ENCODE results near the gene FAT4.

FAT4 gene

DNA sequence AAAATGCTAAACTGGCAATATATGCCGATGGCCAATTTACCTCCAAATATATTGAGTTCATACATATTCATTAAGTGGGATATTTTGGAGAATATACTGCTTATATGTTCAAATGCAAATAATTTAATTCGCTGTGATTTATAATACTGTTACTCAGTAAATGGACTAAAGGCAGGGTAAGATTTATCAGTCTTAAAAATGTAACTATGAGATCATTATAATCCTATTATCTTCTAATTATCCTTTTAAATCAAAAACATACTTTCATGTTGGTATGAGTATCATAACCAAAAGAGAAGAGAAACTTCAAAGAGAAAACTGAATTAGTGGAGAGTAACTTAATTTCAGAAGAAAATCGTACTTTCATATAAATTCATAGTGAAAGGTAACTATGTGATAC, 44.6 kb downstream of the FAT4 start:
- Histone ChIP-seq H3K4me3 (ENCODE audit: low read length) (no peak overlapping the region), H3K36me3 (ENCODE audit: control insufficient read depth, insufficient read depth, low read length) (no peaks in the 10 kb centered on the region), H3K4me1 (ENCODE audit: control insufficient read depth, insufficient read depth, low read length) (no peaks in the 10 kb centered on the region), H3K9ac (ENCODE audit: low read length) (no peak overlapping the region), H3K27me3 (ENCODE audit: control insufficient read depth, insufficient read depth, low read length) (no peaks in the 10 kb centered on the region), H3K27ac (ENCODE audit: low read depth, low read length) (no peak overlapping the region)

DNA sequence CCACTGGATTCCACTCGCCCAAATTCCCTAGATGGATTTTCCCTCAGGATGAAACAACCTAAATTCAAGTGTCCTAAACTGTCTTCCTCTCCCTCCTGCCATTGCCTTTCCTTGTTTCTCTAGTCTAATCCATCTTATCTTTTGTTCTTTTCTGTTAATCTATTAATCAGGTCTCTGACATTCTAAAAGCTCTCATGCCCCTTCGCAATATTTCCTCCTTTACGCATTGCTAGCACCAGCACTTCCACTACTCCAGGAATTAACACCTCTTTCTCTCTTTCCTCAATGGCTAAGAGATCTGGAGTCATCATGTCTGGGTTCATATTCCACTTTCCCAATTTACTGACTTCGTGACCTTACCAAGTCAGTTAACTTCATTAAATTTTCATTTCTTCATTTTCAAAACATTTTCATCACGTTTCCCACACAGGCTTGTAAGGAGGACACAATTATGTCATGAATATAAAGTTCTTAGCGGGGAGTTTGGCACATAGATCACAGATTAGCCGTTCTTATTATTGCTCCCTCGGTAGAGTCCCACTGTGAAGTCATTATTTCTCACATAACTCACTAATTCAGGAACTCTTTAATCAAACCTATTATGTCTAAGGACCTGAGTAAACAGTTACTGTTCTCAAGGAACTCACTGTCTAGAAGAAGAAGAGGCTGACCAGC, 45.3 kb downstream of the FAT4 start:
- Histone ChIP-seq H3K9ac (ENCODE audit: low read length) (no peak overlapping the region), H3K36me3 (ENCODE audit: control insufficient read depth, insufficient read depth, low read length) (no peaks in the 10 kb centered on the region), H3K4me3 (ENCODE audit: low read length) (no peak overlapping the region), H3K27ac (ENCODE audit: low read depth, low read length) (peak overlapping the region; percentile 8), H3K27me3 (ENCODE audit: control insufficient read depth, insufficient read depth, low read length) (no peaks in the 10 kb centered on the region), H3K4me1 (ENCODE audit: control insufficient read depth, insufficient read depth, low read length) (no peaks in the 10 kb centered on the region)

- Histone ChIP-seq H3K27ac (ENCODE audit: low read depth, low read length) (no peak overlapping the region), H3K4me1 (ENCODE audit: control insufficient read depth, insufficient read depth, low read length) (no peaks in the 10 kb centered on the region), H3K36me3 (ENCODE audit: control insufficient read depth, insufficient read depth, low read length) (no peaks in the 10 kb centered on the region), H3K27me3 (ENCODE audit: control insufficient read depth, insufficient read depth, low read length) (no peaks in the 10 kb centered on the region), H3K4me3 (ENCODE audit: low read length) (no peak overlapping the region), H3K9ac (ENCODE audit: low read length) (no peak overlapping the region)
Observed at GRCh38 chr4:125360727-125361126, 46.0 kb downstream of the FAT4 start.

Data from rectal smooth muscle tissue (tissue), 1 donor.